ENCODE results near the gene WDCP. TPM values are rescaled to one million over a fixed set of nuclear protein-coding genes. Genes with fewer than 3 reads are reported as not detected.

Gene WDCP
- total RNA-seq, 6 donors from 2014 or later, result 1.0 to 10.6 (median 4.6) TPM

DNA sequence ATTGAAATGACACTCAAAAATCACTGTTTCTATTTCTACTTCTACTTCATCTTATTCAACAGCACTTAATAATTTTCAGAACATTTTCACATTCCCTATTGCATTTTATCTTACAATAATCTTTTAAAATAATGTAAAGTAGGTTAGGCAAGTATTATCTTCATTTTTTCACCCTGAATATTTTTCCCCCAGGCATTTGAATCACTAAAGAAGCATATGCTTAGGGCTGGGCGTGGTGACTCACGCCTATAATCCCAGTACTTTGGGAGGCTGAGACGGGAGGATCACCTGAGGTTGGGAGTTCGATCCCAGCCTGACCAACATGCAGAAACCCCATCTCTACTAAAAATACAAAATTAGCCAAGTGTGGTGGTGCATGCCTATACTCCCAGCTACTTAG lies 6.7 kb downstream of the WDCP start:
- peaks cover 0 to 4% (median 0%) of the 10 kb centered on the region in 4 donors for H3K4me1 ChIP-seq
- no peak for TF ChIP-seq POLR2AphosphoS5 (IDR thresholded peaks at IDR 0.05)
- TF ChIP-seq, protein P1, sequence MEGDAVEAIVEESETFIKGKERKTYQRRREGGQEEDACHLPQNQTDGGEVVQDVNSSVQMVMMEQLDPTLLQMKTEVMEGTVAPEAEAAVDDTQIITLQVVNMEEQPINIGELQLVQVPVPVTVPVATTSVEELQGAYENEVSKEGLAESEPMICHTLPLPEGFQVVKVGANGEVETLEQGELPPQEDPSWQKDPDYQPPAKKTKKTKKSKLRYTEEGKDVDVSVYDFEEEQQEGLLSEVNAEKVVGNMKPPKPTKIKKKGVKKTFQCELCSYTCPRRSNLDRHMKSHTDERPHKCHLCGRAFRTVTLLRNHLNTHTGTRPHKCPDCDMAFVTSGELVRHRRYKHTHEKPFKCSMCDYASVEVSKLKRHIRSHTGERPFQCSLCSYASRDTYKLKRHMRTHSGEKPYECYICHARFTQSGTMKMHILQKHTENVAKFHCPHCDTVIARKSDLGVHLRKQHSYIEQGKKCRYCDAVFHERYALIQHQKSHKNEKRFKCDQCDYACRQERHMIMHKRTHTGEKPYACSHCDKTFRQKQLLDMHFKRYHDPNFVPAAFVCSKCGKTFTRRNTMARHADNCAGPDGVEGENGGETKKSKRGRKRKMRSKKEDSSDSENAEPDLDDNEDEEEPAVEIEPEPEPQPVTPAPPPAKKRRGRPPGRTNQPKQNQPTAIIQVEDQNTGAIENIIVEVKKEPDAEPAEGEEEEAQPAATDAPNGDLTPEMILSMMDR (IDR thresholded peaks at IDR 0.05), result no peak
- 100% methylated on average over 4 of the region's 4 CpGs for WGBS, 2 donors
- no peak overlapping the region for H3K4me3 ChIP-seq
- H3K36me3 ChIP-seq, result peaks cover 7 to 26% (median 16%) of the 10 kb centered on the region in 4 donors
- ATAC-seq (ENCODE audit: low FRiP score in 2 of 2) (no peak), DNase-seq (no peak)
- H3K27me3 ChIP-seq, result no peaks in the 10 kb centered on the region
- H3K9me3 ChIP-seq, result no peaks in the 10 kb centered on the region
- no peak overlapping the region for H3K27ac ChIP-seq

DNA sequence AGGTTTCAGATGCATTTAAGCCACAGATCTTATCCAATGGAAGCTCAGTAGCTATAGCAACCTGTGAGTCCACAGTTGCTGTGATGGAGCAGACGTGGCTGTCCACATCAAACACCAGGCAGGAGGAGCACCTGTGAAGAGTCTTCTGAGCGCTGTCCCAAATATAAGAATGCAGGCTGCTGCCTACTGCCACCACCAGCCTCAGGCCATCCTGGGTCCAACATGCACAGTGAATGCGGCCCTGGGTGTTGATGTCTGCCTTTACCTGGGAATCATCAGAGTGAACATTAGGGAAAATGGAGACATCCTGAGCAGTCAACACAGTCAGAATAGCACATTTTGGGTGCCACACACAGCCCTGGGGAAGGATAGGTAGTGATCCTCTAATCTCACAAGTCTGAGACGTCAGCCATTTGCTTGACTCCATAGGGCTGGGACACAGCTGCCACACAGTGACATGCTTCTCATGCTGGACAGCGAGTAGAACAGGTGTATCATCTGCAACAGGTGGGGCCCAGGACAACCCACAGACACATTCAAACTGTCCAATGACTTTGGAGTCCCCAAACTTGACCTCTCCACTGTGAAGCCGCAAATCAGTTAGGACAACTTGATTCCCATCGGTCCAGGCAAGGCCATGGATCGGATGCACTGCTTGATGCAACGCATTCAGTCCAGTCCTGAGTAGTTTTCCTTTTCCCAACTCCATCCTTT lies 8.2 kb downstream of the WDCP start:
- TF ChIP-seq EP300 (IDR thresholded peaks at IDR 0.05) (no peak), POLR2A (IDR thresholded peaks at IDR 0.05) (no peak), POLR2AphosphoS5 (IDR thresholded peaks at IDR 0.05) (no peak)
- TF ChIP-seq, protein P1 (IDR thresholded peaks at IDR 0.05), result no peak
- Histone ChIP-seq H3K4me1 (peaks cover 0 to 4% (median 0%) of the 10 kb centered on the region in 4 donors), H3K4me3 (no peak overlapping the region), H3K9me3 (no peaks in the 10 kb centered on the region), H3K27ac (no peak overlapping the region), H3K36me3 (peaks cover 7 to 26% (median 16%) of the 10 kb centered on the region in 4 donors), H3K27me3 (no peaks in the 10 kb centered on the region)
- 95 to 96% methylated on average over 7 to 9 of the region's 9 CpGs for WGBS, 2 donors
- ATAC-seq (ENCODE audit: low FRiP score in 2 of 2) (no peak), DNase-seq (no peak)

DNA sequence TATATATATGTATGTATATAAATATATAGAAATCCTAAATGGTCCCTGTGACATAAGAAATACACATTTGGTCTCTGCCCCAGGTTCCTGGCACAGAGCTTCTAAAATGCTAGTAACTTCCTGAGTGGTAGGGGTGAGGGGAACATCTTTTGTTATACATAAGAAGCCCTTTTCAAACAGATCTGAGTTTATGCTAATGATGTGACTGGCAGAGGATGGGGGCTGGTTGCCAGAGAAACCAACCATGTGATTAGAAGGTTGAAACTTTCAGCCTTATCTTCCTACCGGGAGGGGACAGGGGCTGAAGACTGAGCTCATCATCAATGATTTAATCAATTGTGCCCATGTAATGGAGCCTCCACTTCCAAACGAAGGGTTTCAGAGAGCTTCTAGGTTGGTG lies 21.0 kb downstream of the WDCP start:
- Histone ChIP-seq H3K36me3 (peaks cover 6 to 56% (median 26%) of the 10 kb centered on the region in 4 donors), H3K4me1 (no peaks in the 10 kb centered on the region), H3K27me3 (no peaks in the 10 kb centered on the region), H3K9me3 (no peaks in the 10 kb centered on the region), H3K27ac (no peak overlapping the region), H3K4me3 (no peak overlapping the region)
- TF ChIP-seq POLR2A (IDR thresholded peaks at IDR 0.05) (no peak), EP300 (IDR thresholded peaks at IDR 0.05) (no peak), POLR2AphosphoS5 (IDR thresholded peaks at IDR 0.05) (no peak)
- TF ChIP-seq, protein P1 (IDR thresholded peaks at IDR 0.05), result no peak
- 72 to 78% methylated on average over 2 of the region's 2 CpGs for WGBS, 2 donors
- DNase-seq (no peak), ATAC-seq (ENCODE audit: low FRiP score in 2 of 2) (no peak)

DNA sequence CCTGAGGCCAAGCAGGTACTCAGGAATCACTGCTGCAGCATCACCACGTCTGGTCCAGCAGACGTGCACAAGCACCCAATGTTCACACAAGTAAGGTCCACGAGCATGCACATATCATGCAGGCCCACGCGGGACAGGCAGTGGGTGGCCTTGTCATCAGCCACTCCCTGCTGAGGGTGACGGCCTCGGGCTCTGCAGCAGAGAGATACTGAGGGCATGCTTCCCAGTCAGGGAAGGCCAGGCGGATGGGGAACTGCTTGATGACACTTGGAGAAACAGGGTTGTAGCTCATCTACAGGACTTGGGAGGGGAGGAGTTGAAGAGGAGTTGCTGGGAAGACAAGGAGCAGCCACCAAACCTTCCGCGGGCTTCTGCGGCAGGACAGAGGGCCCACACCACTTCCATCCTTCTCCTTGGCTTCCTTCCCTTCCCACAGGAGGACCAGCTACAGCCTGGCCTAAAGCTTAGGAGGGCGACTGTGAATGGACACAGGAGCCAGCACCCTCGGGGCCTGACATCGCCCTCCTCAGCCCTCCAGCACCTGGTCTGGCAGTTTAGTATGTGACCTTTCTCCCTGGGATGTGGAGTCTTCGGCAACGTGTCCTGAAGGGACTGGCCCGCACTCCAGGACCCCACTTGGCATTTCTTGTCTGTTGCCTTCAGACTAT lies 22.1 kb downstream of the WDCP start:
- no peak overlapping the region for H3K27ac ChIP-seq
- H3K36me3 ChIP-seq, result peaks cover 0 to 45% (median 17%) of the 10 kb centered on the region in 4 donors
- ATAC-seq (ENCODE audit: low FRiP score in 2 of 2) (no peak), DNase-seq (no peak)
- H3K4me3 ChIP-seq, result no peak overlapping the region
- 95 to 96% methylated on average over 13 to 17 of the region's 17 CpGs for WGBS, 2 donors
- no peaks in the 10 kb centered on the region for H3K27me3 ChIP-seq
- H3K9me3 ChIP-seq, result no peaks in the 10 kb centered on the region
- no peaks in the 10 kb centered on the region for H3K4me1 ChIP-seq
- TF ChIP-seq POLR2AphosphoS5 (IDR thresholded peaks at IDR 0.05) (no peak), POLR2A (IDR thresholded peaks at IDR 0.05) (no peak), EP300 (IDR thresholded peaks at IDR 0.05) (no peak)
- TF ChIP-seq, protein P1 (IDR thresholded peaks at IDR 0.05), result no peak

Measured in upper lobe of left lung (tissue), 6 donors.